Loucy (cell line): Measurements from ENCODE around the gene RCBTB1.

Experiments used
- H2AFZ ChIP-seq: fragments of 200-600 bp; sonication (generic); 2 replicates; pipeline ENCODE4 v1.6.0; 2016; ENCODE audit warnings: antibody characterized with exemption, mild to moderate bottlenecking, low read length, moderate library complexity
- H3F3A ChIP-seq: fragments of 200-600 bp; 2 replicates; pipeline ENCODE4 v1.6.0; 2016; ENCODE audit warnings: antibody characterized with exemption, low read depth, mild to moderate bottlenecking
- H3K27me3 ChIP-seq: fragments of 200-600 bp; sonication (generic); 2 replicates; pipeline ENCODE4 v1.6.1; 2014; ENCODE audit warnings: low read length, mild to moderate bottlenecking; ENCODE audit not compliant: insufficient read depth, poor library complexity, severe bottlenecking
- H3K36me3 ChIP-seq: fragments of 200-600 bp; sonication (generic); 2 replicates; pipeline ENCODE4 v1.6.1; 2016; ENCODE audit warnings: low read length; ENCODE audit not compliant: insufficient read depth
- H3K4me1 ChIP-seq: fragments of 200-600 bp; sonication (generic); 2 replicates; pipeline ENCODE4 v1.5.1; 2014; ENCODE audit warnings: low read length, mild to moderate bottlenecking; ENCODE audit not compliant: insufficient read depth, poor library complexity, severe bottlenecking
- H3K4me2 ChIP-seq: fragments of 200-600 bp; sonication (generic); 2 replicates; pipeline ENCODE4 v1.6.0; 2014; ENCODE audit warnings: antibody characterized with exemption, low read length, low read depth, mild to moderate bottlenecking; ENCODE audit not compliant: poor library complexity, severe bottlenecking
- H3K4me3 ChIP-seq: fragments of 200-600 bp; sonication (generic); 2 replicates; pipeline ENCODE4 v1.5.1; 2014; ENCODE audit warnings: low read length, mild to moderate bottlenecking, mixed read lengths; ENCODE audit not compliant: poor library complexity, severe bottlenecking
- H3K79me2 ChIP-seq: fragments of 200-600 bp; sonication (generic); 2 replicates; pipeline ENCODE4 v1.6.1; 2014; ENCODE audit warnings: low read length; ENCODE audit not compliant: insufficient read depth
- H3K9ac ChIP-seq: fragments of 200-600 bp; sonication (generic); 2 replicates; pipeline ENCODE4 v1.6.0; 2014; ENCODE audit warnings: mild to moderate bottlenecking, low read depth, low read length, moderate library complexity; ENCODE audit not compliant: poor library complexity, severe bottlenecking
- H3K9me2 ChIP-seq: fragments of 200-600 bp; sonication (generic); replicated peaks from 2 replicates; pipeline ENCODE4 v1.6.1; 2016; ENCODE audit warnings: low read depth, low read length, mixed read lengths
- H3K9me3 ChIP-seq: fragments of 200-600 bp; sonication (generic); 2 replicates; pipeline ENCODE4 v1.6.1; 2014; ENCODE audit warnings: mild to moderate bottlenecking, antibody characterized with exemption, low read length, low read depth; ENCODE audit not compliant: insufficient read depth
- H4K20me1 ChIP-seq: fragments of 200-600 bp; sonication (generic); 2 replicates; pipeline ENCODE4 v1.6.0; 2014; ENCODE audit warnings: antibody characterized with exemption, low read length, mild to moderate bottlenecking; ENCODE audit not compliant: insufficient read depth, poor library complexity, severe bottlenecking
- CTCF ChIP-seq: fragments of 200-600 bp; sonication (generic); conservative IDR thresholded peaks from 2 replicates; pipeline ENCODE4 v1.5.1; 2014; ENCODE audit warnings: mild to moderate bottlenecking, antibody characterized with exemption, low read length
- EZH2phosphoT487 ChIP-seq: fragments of 200-600 bp; IDR thresholded peaks from 2 replicates; pipeline ENCODE4 v1.6.1; 2018; ENCODE audit warnings: antibody characterized with exemption, mild to moderate bottlenecking, moderate library complexity, borderline replicate concordance

The RCBTB1 gene

GRCh38 chr13:49543656-49544055 lies 41.7 kb downstream of the RCBTB1 start:
- Histone ChIP-seq H3K4me2 (no peak overlapping the region), H3K9me3 (no peaks in the 10 kb centered on the region), H3K27me3 (no peaks in the 10 kb centered on the region), H3F3A (no peaks in the 10 kb centered on the region), H3K79me2 (no peaks in the 10 kb centered on the region), H3K4me3 (no peak overlapping the region), H2AFZ (no peak overlapping the region), H3K9ac (no peak overlapping the region), H3K4me1 (peaks cover 9% of the 10 kb centered on the region), H3K36me3 (peaks cover 12% of the 10 kb centered on the region), H3K9me2 (no peaks in the 10 kb centered on the region), H4K20me1 (no peaks in the 10 kb centered on the region)
- TF ChIP-seq EZH2phosphoT487 (no peak), CTCF (no peak)

GRCh38 chr13:49540552-49540951 lies 44.8 kb downstream of the RCBTB1 start:
- Histone ChIP-seq H3K9me3 (no peaks in the 10 kb centered on the region), H3K4me2 (no peak overlapping the region), H3K4me1 (peaks cover 9% of the 10 kb centered on the region), H4K20me1 (no peaks in the 10 kb centered on the region), H3K9ac (no peak overlapping the region), H3F3A (no peaks in the 10 kb centered on the region), H3K79me2 (no peaks in the 10 kb centered on the region), H3K27me3 (no peaks in the 10 kb centered on the region), H3K4me3 (no peak overlapping the region), H3K9me2 (no peaks in the 10 kb centered on the region), H3K36me3 (peaks cover 10% of the 10 kb centered on the region), H2AFZ (peak overlapping the region; percentile 7; the same call in 1 of the 2 replicates)
- no peak for TF ChIP-seq CTCF
- TF ChIP-seq EZH2phosphoT487: no peak

GRCh38 chr13:49539746-49540145 lies 45.6 kb downstream of the RCBTB1 start:
- no peaks in the 10 kb centered on the region for H3K79me2 ChIP-seq
- H3K4me1 ChIP-seq: peaks cover 9% of the 10 kb centered on the region
- H2AFZ ChIP-seq: no peak overlapping the region
- no peaks in the 10 kb centered on the region for H3K9me3 ChIP-seq
- peaks cover 10% of the 10 kb centered on the region for H3K36me3 ChIP-seq
- H3K9me2 ChIP-seq: no peaks in the 10 kb centered on the region
- TF ChIP-seq CTCF: no peak
- TF ChIP-seq EZH2phosphoT487: no peak
- no peak overlapping the region for H3K4me2 ChIP-seq
- H4K20me1 ChIP-seq: no peaks in the 10 kb centered on the region
- H3K9ac ChIP-seq: peak overlapping the region; percentile 14
- no peak overlapping the region for H3K4me3 ChIP-seq
- H3F3A ChIP-seq: no peaks in the 10 kb centered on the region
- no peaks in the 10 kb centered on the region for H3K27me3 ChIP-seq
